ENCODE data around the gene ZNF436. TPM values are rescaled to one million over a fixed set of nuclear protein-coding genes. Genes with fewer than 3 reads are reported as not detected.
"Not testable (repeated sequence)": the region's sequence is repeated elsewhere in the genome, so short reads cannot be mapped to it uniquely, and the experiment has no call there.

Gene ZNF436
- total RNA-seq, 1 experiment from 2014 or later: 13.4 TPM

GRCh38 chr1:23322770-23323169, 46.9 kb downstream of the ZNF436 start:
- no peak for DNase-seq (ENCODE audit: low read depth)

- DNase-seq (ENCODE audit: low read depth): not testable (repeated sequence)
Measured at GRCh38 chr1:23310280-23310679, 59.4 kb downstream of the ZNF436 start.

Other genes with a start within 250 kb of the ZNF436 start
- 20.1 and 21.9 TPM in 2 replicates for gene LUZP1, start 201.0 kb downstream of the ZNF436 start, total RNA-seq (2014; rRNA removed)
- not detected in 2 replicates for gene HTR1D, start 152.3 kb downstream of the ZNF436 start, total RNA-seq (2014; rRNA removed)
- gene HNRNPR, start 25.6 kb downstream of the ZNF436 start, total RNA-seq (2014; rRNA removed): 126 and 140 TPM in 2 replicates
- 1.5 TPM in 2 replicates for gene TCEA3, start 54.9 kb upstream of the ZNF436 start, total RNA-seq (2014; rRNA removed)
- 21.9 and 27.8 TPM in 2 replicates for gene ASAP3, start 114.3 kb upstream of the ZNF436 start, total RNA-seq (2014; rRNA removed)
- gene E2F2, start 161.4 kb upstream of the ZNF436 start, total RNA-seq (2014; rRNA removed): 6.2 and 6.6 TPM in 2 replicates
- 335 and 553 TPM in 2 replicates for gene ID3, start 189.7 kb upstream of the ZNF436 start, total RNA-seq (2014; rRNA removed)